Upper lobe of right lung (tissue), 1 donor: ENCODE data around the gene LRRN2. TPM values are rescaled to one million over a fixed set of nuclear protein-coding genes. Genes with fewer than 3 reads are reported as not detected.

Experiments
- ATAC-seq: fragments of 200-7000 bp; cut with Tn5 transposase; one replicate; pipeline ENCODE4 v1.9.1; 2020; ENCODE audit warnings: mild to moderate bottlenecking, moderate library complexity
- DNase-seq: peaks from one replicate; pipeline ENCODE4 v3.0.0-alpha.2; 2020
- H3K27ac ChIP-seq: fragments of 200-600 bp; one replicate; pipeline ENCODE4 v1.8.0; 2022
- H3K27me3 ChIP-seq: fragments of 200-600 bp; one replicate; pipeline ENCODE4 v1.8.0; 2022; ENCODE audit warnings: mild to moderate bottlenecking
- H3K36me3 ChIP-seq: fragments of 200-600 bp; one replicate; pipeline ENCODE4 v1.8.0; 2022
- H3K4me1 ChIP-seq: fragments of 200-600 bp; one replicate; pipeline ENCODE4 v1.8.0; 2022
- H3K4me3 ChIP-seq: fragments of 200-600 bp; one replicate; pipeline ENCODE4 v1.8.0; 2022; ENCODE audit warnings: mild to moderate bottlenecking
- H3K9me3 ChIP-seq: fragments of 200-600 bp; one replicate; pipeline ENCODE4 v1.8.0; 2022
- CTCF ChIP-seq: fragments of 200-600 bp; IDR thresholded peaks from one replicate; pipeline ENCODE4 v1.8.0; 2022; ENCODE audit warnings: antibody characterized with exemption
- intact Hi-C: fragments of 100-400 bp; cut with DNase I; formaldehyde crosslinking; loops from one replicate; pipeline ENCODE4 v1.11.0; 2022
- total RNA-seq: library from RNA; stranded (reverse); fragmentation: NEBNext Ultra II Directional; extraction: Animal tissue kit (Norgen Biotek cat#: 25700); gene quantifications from one replicate; pipeline ENCODE4 v1.2.1, GENCODE V29; 2021
- donor health status: DM: no; HTN: yes; CAD: no; lungs with severe emphysema.

The LRRN2 gene
- total RNA-seq, 1 donor from 2014 or later, result 3.2 TPM

GRCh38 chr1:204714861-204715511, 29.4 kb upstream of the LRRN2 start:
- Histone ChIP-seq H3K4me1 (peaks cover 7% of the 10 kb centered on the region), H3K9me3 (no peaks in the 10 kb centered on the region), H3K27ac (no peak overlapping the region), H3K27me3 (peaks cover 22% of the 10 kb centered on the region), H3K36me3 (no peaks in the 10 kb centered on the region), H3K4me3 (no peak overlapping the region)
- ATAC-seq (no peak), DNase-seq (no peak)
- no peak for TF ChIP-seq CTCF
- intact Hi-C loops, result no loop called here

GRCh38 chr1:204714194-204714860, 28.8 kb upstream of the LRRN2 start:
- no peak for TF ChIP-seq CTCF
- peaks cover 22% of the 10 kb centered on the region for H3K27me3 ChIP-seq
- no peaks in the 10 kb centered on the region for H3K9me3 ChIP-seq
- no peak for DNase-seq
- peaks cover 7% of the 10 kb centered on the region for H3K4me1 ChIP-seq
- H3K36me3 ChIP-seq, result no peaks in the 10 kb centered on the region
- H3K27ac ChIP-seq, result no peak overlapping the region
- H3K4me3 ChIP-seq, result no peak overlapping the region
- intact Hi-C loops, result no loop called here
- no peak for ATAC-seq

- DNase-seq (no peak), ATAC-seq (no peak)
- Histone ChIP-seq H3K27me3 (peaks cover 22% of the 10 kb centered on the region), H3K36me3 (no peaks in the 10 kb centered on the region), H3K4me1 (peaks cover 7% of the 10 kb centered on the region), H3K9me3 (no peaks in the 10 kb centered on the region), H3K27ac (no peak overlapping the region), H3K4me3 (no peak overlapping the region)
- no peak for TF ChIP-seq CTCF
- intact Hi-C loops, result no loop called here
Observed at GRCh38 chr1:204713541-204713940, 28.0 kb upstream of the LRRN2 start.

- intact Hi-C loops, result no loop called here
- ATAC-seq (no peak), DNase-seq (no peak)
- Histone ChIP-seq H3K27me3 (peaks cover 22% of the 10 kb centered on the region), H3K36me3 (no peaks in the 10 kb centered on the region), H3K4me1 (peaks cover 7% of the 10 kb centered on the region), H3K4me3 (no peak overlapping the region), H3K9me3 (no peaks in the 10 kb centered on the region), H3K27ac (no peak overlapping the region)
- no peak for TF ChIP-seq CTCF
Observed at GRCh38 chr1:204712708-204713430, 27.3 kb upstream of the LRRN2 start.

- no peaks in the 10 kb centered on the region for H3K36me3 ChIP-seq
- H3K27me3 ChIP-seq, result peaks cover 22% of the 10 kb centered on the region
- intact Hi-C loops, result no loop called here
Observed at GRCh38 chr1:204711947-204712701, 26.6 kb upstream of the LRRN2 start.

More at GRCh38 chr1:204711947-204712701, 26.6 kb upstream of the LRRN2 start:
- no peak for DNase-seq
- Histone ChIP-seq H3K27ac (no peak overlapping the region), H3K9me3 (no peaks in the 10 kb centered on the region), H3K4me3 (no peak overlapping the region), H3K4me1 (peaks cover 7% of the 10 kb centered on the region)
- ATAC-seq, result no peak
- TF ChIP-seq CTCF, result no peak
